MM.1S (cell line): ENCODE results near the gene RAPGEFL1.

Experiments used
- DNase-seq: peaks from one replicate; pipeline ENCODE4 v3.0.0-alpha.2; 2015
- H2AFZ ChIP-seq: fragments of 300-600 bp; sonication (generic); 2 replicates; pipeline ENCODE4 v1.6.0; 2016; ENCODE audit warnings: antibody characterized with exemption, low read length
- H3F3A ChIP-seq: fragments of 300-600 bp; sonication (generic); 2 replicates; pipeline ENCODE4 v1.6.1; 2016; ENCODE audit warnings: mild to moderate bottlenecking, antibody characterized with exemption, low read length, moderate library complexity, mixed read lengths; ENCODE audit not compliant: insufficient read depth
- H3K27ac ChIP-seq: fragments of 300-600 bp; sonication (generic); 2 replicates; pipeline ENCODE4 v1.5.1; 2016; ENCODE audit warnings: mild to moderate bottlenecking, low read length
- H3K27me3 ChIP-seq: fragments of 300-600 bp; sonication (generic); replicated peaks from 2 replicates; pipeline ENCODE4 v1.6.0; 2016; ENCODE audit warnings: low read length; ENCODE audit not compliant: insufficient read depth
- H3K36me3 ChIP-seq: fragments of 300-600 bp; sonication (generic); replicated peaks from 2 replicates; pipeline ENCODE4 v1.6.1; 2016; ENCODE audit warnings: mild to moderate bottlenecking, low read length, mixed read lengths; ENCODE audit not compliant: insufficient read depth
- H3K4me1 ChIP-seq: fragments of 300-600 bp; sonication (generic); 2 replicates; pipeline ENCODE4 v1.6.1; 2016; ENCODE audit warnings: low read length, mixed read lengths
- H3K4me2 ChIP-seq: fragments of 300-600 bp; sonication (generic); 2 replicates; pipeline ENCODE4 v1.6.0; 2016; ENCODE audit warnings: low read depth, low read length
- H3K4me3 ChIP-seq: fragments of 300-600 bp; sonication (generic); 2 replicates; pipeline ENCODE4 v1.5.1; 2016; ENCODE audit warnings: low read length, mixed read lengths
- H3K79me2 ChIP-seq: fragments of 300-600 bp; sonication (generic); 2 replicates; pipeline ENCODE4 v1.6.1; 2016; ENCODE audit warnings: mixed run types, low read length, mixed read lengths
- H3K9ac ChIP-seq: fragments of 300-600 bp; sonication (generic); 2 replicates; pipeline ENCODE4 v1.6.1; 2016; ENCODE audit warnings: low read length, mixed read lengths
- H3K9me2 ChIP-seq: fragments of 300-600 bp; sonication (generic); replicated peaks from 2 replicates; pipeline ENCODE4 v1.6.1; 2016; ENCODE audit warnings: mild to moderate bottlenecking, low read length, mixed read lengths; ENCODE audit not compliant: insufficient read depth
- H3K9me3 ChIP-seq: fragments of 300-600 bp; sonication (generic); replicated peaks from 2 replicates; pipeline ENCODE4 v1.6.1; 2016; ENCODE audit warnings: mild to moderate bottlenecking, low read length, mixed read lengths; ENCODE audit not compliant: insufficient read depth
- H4K20me1 ChIP-seq: fragments of 300-600 bp; sonication (generic); 2 replicates; pipeline ENCODE4 v1.6.1; 2016; ENCODE audit warnings: mild to moderate bottlenecking, low read length, moderate library complexity, mixed read lengths; ENCODE audit not compliant: insufficient read depth
- EZH2 ChIP-seq: fragments of 300-600 bp; sonication (generic); optimal IDR thresholded peaks from 2 replicates; pipeline ENCODE3; 2017; ENCODE audit warnings: low read depth, mild to moderate bottlenecking, antibody characterized with exemption, low read length, mixed read lengths
- EZH2phosphoT487 ChIP-seq: fragments of 300-600 bp; sonication (generic); IDR thresholded peaks from 2 replicates; pipeline ENCODE4 v1.6.1; 2018; ENCODE audit warnings: antibody characterized with exemption, low read length
- TF ChIP-seq, protein P1 (sequence below): fragments of 300-600 bp; sonication (generic); IDR thresholded peaks from 2 replicates; pipeline ENCODE4 v1.5.1; 2016; ENCODE audit warnings: antibody characterized with exemption, low read length, mixed read lengths

Gene RAPGEFL1

DNA sequence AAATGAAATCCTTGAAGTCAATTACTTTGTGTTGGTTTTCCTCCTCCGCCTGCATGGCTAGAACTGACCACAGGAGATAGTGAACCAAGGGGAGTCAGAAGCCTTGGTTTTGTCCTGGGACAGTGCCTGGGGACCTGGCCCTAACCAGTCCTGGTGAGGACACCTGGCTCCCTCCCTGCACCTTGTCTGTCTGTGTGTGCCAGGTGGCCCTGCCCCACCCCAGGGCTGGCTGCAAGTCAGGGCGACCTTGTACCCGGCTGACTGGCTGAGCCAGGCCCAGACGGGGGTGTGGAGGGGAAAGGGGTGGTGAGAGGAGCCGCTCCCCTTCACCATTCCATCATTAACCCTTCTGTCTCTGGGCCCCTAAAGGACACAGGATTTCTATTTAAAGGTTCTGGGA, 3.4 kb downstream of the RAPGEFL1 start:
- DNase-seq = no peak

DNA sequence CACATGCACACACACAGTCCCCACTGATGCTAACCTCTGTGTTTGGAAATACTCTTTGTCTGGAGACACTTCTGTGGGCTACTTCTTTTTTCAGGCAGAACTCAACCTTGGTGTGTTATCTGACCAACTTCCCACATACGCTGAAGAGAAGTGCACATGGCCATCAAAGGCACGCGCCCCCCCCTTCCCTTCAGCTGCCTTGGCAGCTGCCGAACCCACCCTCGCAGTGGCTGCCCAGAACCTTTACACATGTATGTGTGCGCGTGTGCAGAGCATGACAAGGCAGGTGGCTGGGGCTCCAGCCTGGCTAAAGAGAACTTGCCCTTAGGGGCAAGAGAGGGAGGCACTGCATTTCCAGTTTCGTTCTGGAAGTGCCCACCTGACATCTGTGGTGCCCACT, 3.9 kb downstream of the RAPGEFL1 start:
- Histone ChIP-seq H3K79me2 (no peaks in the 10 kb centered on the region), H3K27ac (no peak overlapping the region), H2AFZ (no peak overlapping the region), H4K20me1 (no peaks in the 10 kb centered on the region), H3K36me3 (no peaks in the 10 kb centered on the region), H3F3A (no peaks in the 10 kb centered on the region; the same call in 1 of the 2 replicates), H3K9me2 (no peaks in the 10 kb centered on the region), H3K27me3 (no peaks in the 10 kb centered on the region), H3K9ac (no peak overlapping the region), H3K9me3 (no peaks in the 10 kb centered on the region), H3K4me1 (0 out of 2 replicates have a peak, but pooled peaks cover 5% of the 10 kb centered on the region), H3K4me3 (no peak overlapping the region), H3K4me2 (no peak overlapping the region)
- TF ChIP-seq EZH2phosphoT487 (no peak), EZH2 (no peak)
- TF ChIP-seq, protein P1, sequence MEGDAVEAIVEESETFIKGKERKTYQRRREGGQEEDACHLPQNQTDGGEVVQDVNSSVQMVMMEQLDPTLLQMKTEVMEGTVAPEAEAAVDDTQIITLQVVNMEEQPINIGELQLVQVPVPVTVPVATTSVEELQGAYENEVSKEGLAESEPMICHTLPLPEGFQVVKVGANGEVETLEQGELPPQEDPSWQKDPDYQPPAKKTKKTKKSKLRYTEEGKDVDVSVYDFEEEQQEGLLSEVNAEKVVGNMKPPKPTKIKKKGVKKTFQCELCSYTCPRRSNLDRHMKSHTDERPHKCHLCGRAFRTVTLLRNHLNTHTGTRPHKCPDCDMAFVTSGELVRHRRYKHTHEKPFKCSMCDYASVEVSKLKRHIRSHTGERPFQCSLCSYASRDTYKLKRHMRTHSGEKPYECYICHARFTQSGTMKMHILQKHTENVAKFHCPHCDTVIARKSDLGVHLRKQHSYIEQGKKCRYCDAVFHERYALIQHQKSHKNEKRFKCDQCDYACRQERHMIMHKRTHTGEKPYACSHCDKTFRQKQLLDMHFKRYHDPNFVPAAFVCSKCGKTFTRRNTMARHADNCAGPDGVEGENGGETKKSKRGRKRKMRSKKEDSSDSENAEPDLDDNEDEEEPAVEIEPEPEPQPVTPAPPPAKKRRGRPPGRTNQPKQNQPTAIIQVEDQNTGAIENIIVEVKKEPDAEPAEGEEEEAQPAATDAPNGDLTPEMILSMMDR = no peak
- DNase-seq = no peak

More for the DNA sequence above, 3.4 kb downstream of the RAPGEFL1 start:
- H4K20me1 ChIP-seq = no peaks in the 10 kb centered on the region
- no peak overlapping the region for H3K27ac ChIP-seq
- no peak overlapping the region for H2AFZ ChIP-seq
- H3K9me3 ChIP-seq = no peaks in the 10 kb centered on the region
- no peaks in the 10 kb centered on the region for H3K9me2 ChIP-seq
- H3K79me2 ChIP-seq = no peaks in the 10 kb centered on the region
- no peak overlapping the region for H3K9ac ChIP-seq
- H3K27me3 ChIP-seq = no peaks in the 10 kb centered on the region
- H3K36me3 ChIP-seq = no peaks in the 10 kb centered on the region
- H3K4me1 ChIP-seq = 0 out of 2 replicates have a peak, but pooled peaks cover 5% of the 10 kb centered on the region
- H3K4me2 ChIP-seq = no peak overlapping the region
- H3F3A ChIP-seq = no peaks in the 10 kb centered on the region; the same call in 1 of the 2 replicates
- H3K4me3 ChIP-seq = no peak overlapping the region
- TF ChIP-seq EZH2 (no peak), EZH2phosphoT487 (no peak)
- TF ChIP-seq, protein P1 = no peak

DNA sequence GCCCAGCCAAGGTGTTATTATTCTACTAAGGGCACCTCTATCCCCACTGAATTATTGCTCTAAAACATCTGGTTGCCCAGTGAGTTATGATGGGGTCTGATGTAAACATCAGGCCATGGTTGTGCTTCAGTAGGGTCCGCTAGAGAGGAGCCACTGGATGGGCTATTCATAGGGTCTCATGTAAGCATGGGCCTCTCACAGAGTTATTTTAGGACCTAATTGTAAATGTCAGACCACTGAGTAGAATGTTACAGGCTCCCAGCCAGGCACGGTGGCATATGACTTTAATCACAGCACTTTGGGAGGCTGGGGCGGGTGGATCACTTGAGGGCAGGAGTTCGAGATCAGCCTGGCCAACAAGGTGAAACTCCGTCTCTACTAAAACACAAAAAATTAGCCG, 5.3 kb downstream of the RAPGEFL1 start:
- Histone ChIP-seq H2AFZ (no peak overlapping the region), H3F3A (no peaks in the 10 kb centered on the region)

More for the DNA sequence above, 5.3 kb downstream of the RAPGEFL1 start:
- Histone ChIP-seq H3K9ac (no peak overlapping the region), H3K79me2 (no peaks in the 10 kb centered on the region), H3K9me3 (no peaks in the 10 kb centered on the region), H3K27me3 (no peaks in the 10 kb centered on the region), H3K4me3 (no peak overlapping the region), H3K36me3 (no peaks in the 10 kb centered on the region), H3K27ac (no peak overlapping the region), H3K4me1 (no peaks in the 10 kb centered on the region), H4K20me1 (no peaks in the 10 kb centered on the region), H3K4me2 (no peak overlapping the region), H3K9me2 (no peaks in the 10 kb centered on the region)
- DNase-seq = no peak
- TF ChIP-seq, protein P1 = no peak
- TF ChIP-seq EZH2phosphoT487 = no peak
- no peak for TF ChIP-seq EZH2
